AG10803 (cell line): ENCODE results near the gene KCNQ1.

ENCODE experiments used
- DNase-seq: peaks from one replicate; pipeline ENCODE4 v3.0.0; 2010; ENCODE audit warnings: low read depth
- H3K4me3 ChIP-seq: 2 replicates; pipeline ENCODE4 v1.5.1; 2011; ENCODE audit warnings: mild to moderate bottlenecking, low read length, control low read depth
- CTCF ChIP-seq: conservative IDR thresholded peaks from 2 replicates; pipeline ENCODE4 v1.5.1; 2011; ENCODE audit warnings: mild to moderate bottlenecking, low read length, control low read depth, inconsistent platforms

The KCNQ1 gene

DNA sequence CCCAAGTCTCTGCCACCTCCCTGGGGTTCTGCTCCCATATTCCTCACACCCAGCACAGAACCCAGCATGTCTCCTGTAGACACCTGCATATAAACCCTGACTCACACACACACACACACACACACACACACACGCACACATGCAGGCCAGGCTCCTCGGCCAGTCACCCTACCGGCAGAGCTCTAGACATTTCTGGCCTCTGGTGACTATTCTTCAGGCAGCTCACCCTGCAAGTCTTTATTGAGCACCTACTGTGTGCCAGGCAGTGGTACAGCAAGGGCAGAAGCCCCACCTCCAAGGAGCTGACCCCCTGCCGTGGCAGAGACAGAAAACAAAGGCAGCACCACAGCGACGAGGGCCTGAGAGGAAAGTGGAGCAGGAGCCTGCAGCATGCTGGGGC is 390.5 kb downstream of the KCNQ1 start:
- DNase-seq = no peak
- no peak for TF ChIP-seq CTCF
- no peak overlapping the region for H3K4me3 ChIP-seq

DNA sequence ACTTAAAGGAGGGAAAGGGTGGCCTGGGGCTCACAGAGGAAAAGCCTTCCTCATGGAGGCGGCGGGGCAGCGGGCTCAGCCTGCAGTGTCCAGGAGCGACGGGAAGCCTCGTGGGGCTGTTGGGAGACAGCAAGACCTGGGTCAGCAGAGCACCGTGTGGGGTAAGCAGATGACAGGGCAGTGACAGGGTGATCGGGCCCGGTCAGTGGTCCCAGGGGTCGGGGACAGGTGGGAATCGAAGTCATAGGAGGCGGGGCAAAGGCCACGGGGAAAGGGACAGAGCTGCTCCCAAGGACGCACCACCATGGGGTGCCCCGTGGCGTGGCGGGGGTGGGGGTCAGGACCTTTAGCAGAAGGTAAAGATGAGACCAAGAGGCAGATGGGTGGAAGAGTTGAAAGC is 390.9 kb downstream of the KCNQ1 start:
- H3K4me3 ChIP-seq = no peak overlapping the region
- no peak for DNase-seq
- no peak for TF ChIP-seq CTCF

DNA sequence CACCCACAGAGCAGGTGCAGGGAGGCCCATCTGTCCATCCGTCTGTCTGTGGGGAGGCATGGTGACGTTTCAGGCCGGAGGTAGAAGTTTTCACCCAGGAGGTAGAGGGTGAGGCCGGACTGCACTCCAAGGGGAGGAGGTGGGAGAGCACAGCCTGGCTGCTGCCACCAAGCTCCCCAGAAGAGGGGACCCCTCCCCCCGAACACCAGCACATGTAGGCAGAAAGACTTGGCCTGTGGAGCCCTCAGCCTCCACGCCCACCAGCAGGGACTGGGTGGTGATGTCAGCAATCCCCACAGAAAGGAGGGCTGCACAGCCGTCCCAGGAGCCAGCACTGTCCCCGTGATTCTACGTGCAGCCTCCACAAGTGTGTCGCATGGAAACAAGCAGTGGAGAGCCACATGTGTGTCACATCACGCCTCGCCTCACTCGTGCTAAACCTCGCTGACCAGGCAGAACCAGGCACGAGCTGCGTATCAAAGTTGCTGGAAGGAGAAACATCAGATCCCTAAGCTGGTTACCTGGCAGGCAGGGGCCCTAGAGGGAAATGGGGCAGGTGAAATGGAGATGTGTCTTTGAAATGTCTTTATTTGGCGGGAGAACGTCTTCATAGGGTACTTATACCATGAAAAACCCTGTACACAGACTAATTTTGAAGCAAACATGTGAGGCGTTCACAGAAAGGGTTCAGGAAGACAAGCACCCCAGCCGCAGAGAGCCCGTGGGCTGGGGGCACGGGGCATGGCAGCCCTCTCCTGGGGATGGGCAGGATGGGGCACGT is 391.7 kb downstream of the KCNQ1 start:
- no peak overlapping the region for H3K4me3 ChIP-seq
- TF ChIP-seq CTCF = no peak
- DNase-seq = no peak

- peak; percentile 47 for TF ChIP-seq CTCF
- peak; percentile 50 for DNase-seq
- H3K4me3 ChIP-seq = no peak overlapping the region
Observed at GRCh38 chr11:2837096-2837601, 392.3 kb downstream of the KCNQ1 start.

GRCh38 chr11:2837651-2838050 is 392.8 kb downstream of the KCNQ1 start:
- no peak for TF ChIP-seq CTCF
- no peak overlapping the region for H3K4me3 ChIP-seq
- no peak for DNase-seq

DNA sequence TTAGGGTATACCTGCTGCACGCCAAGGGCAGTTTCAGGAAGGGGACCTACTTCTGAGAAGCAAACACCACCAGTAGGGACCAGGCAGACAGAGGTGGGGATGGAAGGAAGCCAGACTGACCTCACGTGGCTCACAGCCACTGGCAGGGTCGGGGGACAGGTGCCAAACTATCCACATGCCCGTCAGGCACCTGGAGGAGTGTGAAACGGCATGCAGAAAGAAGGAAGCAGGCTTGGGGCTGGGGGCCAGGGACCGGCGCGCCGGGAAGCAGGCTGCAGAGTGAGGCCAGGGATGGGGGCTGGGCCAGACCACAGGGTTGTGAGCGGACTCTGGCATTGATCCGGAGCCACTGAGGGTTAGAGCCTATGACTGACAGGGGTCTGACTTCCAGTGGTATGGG is 393.3 kb downstream of the KCNQ1 start:
- H3K4me3 ChIP-seq = no peak overlapping the region
- no peak for TF ChIP-seq CTCF
- DNase-seq = no peak

DNA sequence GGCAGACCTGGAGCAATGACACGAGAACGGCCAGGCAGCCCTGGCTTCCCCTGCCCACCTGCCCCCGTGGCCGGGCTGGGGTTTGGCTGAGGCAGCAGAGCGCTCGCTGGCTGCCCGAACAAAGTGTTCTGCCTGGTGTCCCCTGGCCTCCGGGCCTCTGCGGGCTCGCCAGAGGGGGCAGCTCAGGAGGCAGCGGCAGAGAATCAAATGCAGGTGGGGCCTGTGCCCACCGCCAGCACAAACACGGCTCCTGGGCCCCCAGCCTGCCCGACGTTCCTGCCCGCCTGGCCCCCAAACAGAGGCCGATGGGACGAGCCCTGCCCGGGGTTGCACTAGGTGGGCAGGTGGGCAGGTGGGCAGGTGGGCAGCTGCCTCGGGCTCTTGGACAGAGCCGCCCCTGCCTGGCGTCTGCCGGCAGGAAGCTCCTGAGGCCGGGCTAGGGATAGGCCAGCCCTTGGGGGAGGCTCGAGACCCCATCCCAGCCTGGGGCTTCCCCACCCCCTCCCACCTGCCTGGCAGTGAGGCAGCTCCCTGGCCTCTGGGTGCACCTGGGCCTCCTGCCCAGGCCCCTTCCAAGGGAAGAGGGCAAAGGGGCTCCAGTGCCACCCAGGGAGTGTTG is 394.0 kb downstream of the KCNQ1 start:
- no peak for TF ChIP-seq CTCF
- no peak for DNase-seq
- H3K4me3 ChIP-seq = no peak overlapping the region
